Measurements from ENCODE around the gene PELI2. TPM values are rescaled to one million over a fixed set of nuclear protein-coding genes. Genes with fewer than 3 reads are reported as not detected.

PELI2 gene
- total and polyA plus RNA-seq, 2 of the 4 experiments (the other 2 are of a cell fraction), result 6.0 to 36.7 TPM

GRCh38 chr14:56108057-56108456 is 10.2 kb upstream of the PELI2 start:
- H3K27ac ChIP-seq (ENCODE audit: insufficient read depth, low read length), result no peak overlapping the region
- ATAC-seq (ENCODE audit: low read depth), result no peak
- WGBS, 2 experiments (ENCODE audit: extremely low coverage in 2 of 2, insufficient read length in 1 of 2), result no CpG with 5 or more reads among the region's 1 CpG
- H3K14ac ChIP-seq (replicated peaks; ENCODE audit: low read depth, low read length), result no peak overlapping the region
- intact Hi-C loops (cut with micrococcal nuclease), result no loop called here
- no peak overlapping the region for H2BK15ac ChIP-seq (ENCODE audit: low read depth, low read length)
- H2BK5ac ChIP-seq (ENCODE audit: low read depth, low read length, poor library complexity, severe bottlenecking), result no peak overlapping the region
- POLR2A ChIA-PET (ENCODE audit: unreplicated experiment), result no interaction called here
- no peak overlapping the region for H2BK120ac ChIP-seq (ENCODE audit: low read depth, low read length)
- no peaks in the 10 kb centered on the region for H3K9me1 ChIP-seq (ENCODE audit: insufficient read depth, low read length)
- H2AFZ ChIP-seq (replicated peaks; ENCODE audit: low read length, poor library complexity), result no peak overlapping the region
- no peak overlapping the region for H4K5ac ChIP-seq (ENCODE audit: low read depth, low read length)
- no peaks in the 10 kb centered on the region for H3K36me3 ChIP-seq (ENCODE audit: control insufficient read depth, insufficient read depth, low read length)
- H3K9me3 ChIP-seq (ENCODE audit: control insufficient read depth, insufficient read depth, low read length), result no peaks in the 10 kb centered on the region
- H3K4me2 ChIP-seq (ENCODE audit: low read depth, low read length), result no peak overlapping the region
- H2AK5ac ChIP-seq (ENCODE audit: low read depth, low read length), result no peak overlapping the region
- no peak overlapping the region for H3K9ac ChIP-seq (ENCODE audit: low read depth, low read length)
- H2AK9ac ChIP-seq (replicated peaks; ENCODE audit: low read depth, low read length, poor library complexity), result no peak overlapping the region
- BruUV-seq (replicated peaks), result no TSS peak
- H3K4me3 ChIP-seq (ENCODE audit: insufficient read depth, low read depth, low read length), result no peak overlapping the region
- H3K56ac ChIP-seq (ENCODE audit: extremely low read depth, insufficient read depth, low read length), result no peak overlapping the region
- H3K18ac ChIP-seq (ENCODE audit: low read depth, low read length), result no peak overlapping the region
- H4K91ac ChIP-seq (ENCODE audit: insufficient read depth, low read depth, low read length), result no peak overlapping the region
- in situ Hi-C loops (cut with MboI; ENCODE audit: low sequenced_read_pairs), result loop anchor here (25.0 kb wide), 1 partner anchor 396 kb away; no protein-coding TSS in a partner anchor
- no peak overlapping the region for H4K8ac ChIP-seq (ENCODE audit: low read depth in 2 of 2, low read length in 2 of 2)
- H3K4me1 ChIP-seq (ENCODE audit: control insufficient read depth, insufficient read depth, low read length), result peaks cover 2% of the 10 kb centered on the region; the same call in 1 of the 2 replicates
- H3K27me3 ChIP-seq (ENCODE audit: control insufficient read depth, insufficient read depth, low read length), result no peaks in the 10 kb centered on the region
- TF ChIP-seq, protein P1, sequence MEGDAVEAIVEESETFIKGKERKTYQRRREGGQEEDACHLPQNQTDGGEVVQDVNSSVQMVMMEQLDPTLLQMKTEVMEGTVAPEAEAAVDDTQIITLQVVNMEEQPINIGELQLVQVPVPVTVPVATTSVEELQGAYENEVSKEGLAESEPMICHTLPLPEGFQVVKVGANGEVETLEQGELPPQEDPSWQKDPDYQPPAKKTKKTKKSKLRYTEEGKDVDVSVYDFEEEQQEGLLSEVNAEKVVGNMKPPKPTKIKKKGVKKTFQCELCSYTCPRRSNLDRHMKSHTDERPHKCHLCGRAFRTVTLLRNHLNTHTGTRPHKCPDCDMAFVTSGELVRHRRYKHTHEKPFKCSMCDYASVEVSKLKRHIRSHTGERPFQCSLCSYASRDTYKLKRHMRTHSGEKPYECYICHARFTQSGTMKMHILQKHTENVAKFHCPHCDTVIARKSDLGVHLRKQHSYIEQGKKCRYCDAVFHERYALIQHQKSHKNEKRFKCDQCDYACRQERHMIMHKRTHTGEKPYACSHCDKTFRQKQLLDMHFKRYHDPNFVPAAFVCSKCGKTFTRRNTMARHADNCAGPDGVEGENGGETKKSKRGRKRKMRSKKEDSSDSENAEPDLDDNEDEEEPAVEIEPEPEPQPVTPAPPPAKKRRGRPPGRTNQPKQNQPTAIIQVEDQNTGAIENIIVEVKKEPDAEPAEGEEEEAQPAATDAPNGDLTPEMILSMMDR (conservative IDR thresholded peaks at IDR 0.05; ENCODE audit: low read depth, low read length), result no peak
- TF ChIP-seq CHD1 (IDR thresholded peaks at IDR 0.05; ENCODE audit: low read depth, low read length) (no peak), POLR2A (IDR thresholded peaks at IDR 0.05; ENCODE audit: low read depth, low read length) (no peak), BHLHE40 (IDR thresholded peaks at IDR 0.05; ENCODE audit: low read depth, low read length) (no peak), RFX5 (IDR thresholded peaks at IDR 0.05; ENCODE audit: low read depth, low read length) (no peak), NFE2L2 (IDR thresholded peaks at IDR 0.05; ENCODE audit: low read depth, low read length) (no peak), MAZ (IDR thresholded peaks at IDR 0.05; ENCODE audit: borderline replicate concordance, low read depth, low read length) (no peak), FOS (IDR thresholded peaks at IDR 0.05; ENCODE audit: low read depth, low read length) (no peak), MAFK (IDR thresholded peaks at IDR 0.05; ENCODE audit: low read depth, low read length) (no peak), SMC3 (IDR thresholded peaks at IDR 0.05; ENCODE audit: low read depth, low read length) (no peak)
- H3K23ac ChIP-seq (ENCODE audit: low read depth, low read length), result no peak overlapping the region
- no peak overlapping the region for H3K4ac ChIP-seq (ENCODE audit: low read depth, low read length)
- no peaks in the 10 kb centered on the region for H4K20me1 ChIP-seq (ENCODE audit: insufficient read depth, low read length)
- dilution Hi-C loops (cut with HindIII; ENCODE audit: low sequenced_read_pairs, unreplicated experiment), result no loop called here
- CTCF ChIA-PET, result no interaction called here
- no peak overlapping the region for H2BK20ac ChIP-seq (ENCODE audit: low read depth, low read length)
- H3K79me1 ChIP-seq (ENCODE audit: low read depth in 1 of 2, low read length in 2 of 2), result no peaks in the 10 kb centered on the region
- DNase-seq, result no peak
